BLaER1 treated with 17β-estradiol and CSF1 and Interleukin-3, amounts not matched to agents 10 nM and 100 nM (cell line): ENCODE results near the gene SYAP1.

Experiments used
- H3K27ac ChIP-seq, 11 experiments: shearing (Covaris generic); formaldehyde crosslinking; 2 replicates each; pipeline ENCODE4 v1.8.1; 2022
- H3K27me3 ChIP-seq, 11 experiments: shearing (Covaris generic); formaldehyde crosslinking; 2 replicates each; pipeline ENCODE4 v1.8.1; 2022
- H3K36me3 ChIP-seq, 11 experiments: shearing (Covaris generic); formaldehyde crosslinking; 2 replicates each; pipeline ENCODE4 v1.8.1; 2022
- H3K4me1 ChIP-seq, 10 experiments: shearing (Covaris generic); formaldehyde crosslinking; 2 replicates each; pipeline ENCODE4 v1.8.1; 2022
- H3K4me2 ChIP-seq, 11 experiments: shearing (Covaris generic); formaldehyde crosslinking; 2 replicates each; pipeline ENCODE4 v1.8.1; 2022
- H3K4me3 ChIP-seq, 10 experiments: shearing (Covaris generic); formaldehyde crosslinking; 2 replicates each; pipeline ENCODE4 v1.8.1; 2022
- H3K9ac ChIP-seq, 11 experiments: shearing (Covaris generic); formaldehyde crosslinking; 2 replicates each; pipeline ENCODE4 v1.8.1; 2022
- H3K9me3 ChIP-seq, 11 experiments: shearing (Covaris generic); formaldehyde crosslinking; replicated peaks in 1 of 11; 2 replicates each; pipeline ENCODE4 v1.8.1; 2022
- H4K20me1 ChIP-seq, 11 experiments: shearing (Covaris generic); formaldehyde crosslinking; 2 replicates each; pipeline ENCODE4 v1.8.1; 2022
- Cebpa-rat ChIP-seq, 11 experiments: shearing (Covaris generic); IDR thresholded peaks; 2 replicates each; pipeline ENCODE4 v1.8.1; 2022

The SYAP1 gene

DNA sequence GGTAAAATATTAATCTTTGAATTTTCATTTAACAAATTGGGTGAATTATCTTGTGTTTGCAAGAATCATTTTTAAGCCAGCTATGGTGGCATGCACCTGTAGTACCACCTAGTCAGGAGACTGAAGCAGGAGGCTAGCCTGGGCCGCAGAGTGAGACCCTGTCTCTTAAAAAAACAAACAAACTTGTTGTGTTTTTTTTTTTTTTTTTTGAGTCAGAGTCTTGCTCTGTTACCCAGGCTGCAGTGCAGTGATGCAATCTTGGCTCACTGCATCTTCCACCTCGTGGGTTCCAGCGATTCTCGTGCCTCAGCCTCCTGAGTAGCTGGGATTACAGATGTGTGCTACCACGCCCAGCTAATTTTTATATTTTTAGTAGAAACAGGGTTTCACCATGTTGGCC lies 69.1 kb downstream of the SYAP1 start:
- Histone ChIP-seq H4K20me1 (peaks cover 0 to 68% (median 57%) of the 10 kb centered on the region in 11 experiments; a peak in 17 of 22 replicates), H3K4me2 (peak overlapping the region in 9 of 11 experiments; percentile 78 to 86 (median 84); a peak in 17 of 22 replicates), H3K27me3 (peaks cover 9 to 32% (median 26%) of the 10 kb centered on the region in 11 experiments; a peak in 21 of 22 replicates), H3K36me3 (peaks cover 9 to 42% (median 26%) of the 10 kb centered on the region in 11 experiments; a peak in 20 of 22 replicates), H3K27ac (no peak overlapping the region), H3K4me3 (no peak overlapping the region), H3K4me1 (peaks cover 10 to 31% (median 25%) of the 10 kb centered on the region in 10 experiments; a peak in 19 of 20 replicates), H3K9me3 (no peaks in the 10 kb centered on the region), H3K9ac (no peak overlapping the region)
- TF ChIP-seq Cebpa-rat (IDR thresholded peaks at IDR 0.05), result peak in 3 of 11 experiments; percentile 37 to 71 (median 45); a peak in 5 of 22 replicates

DNA sequence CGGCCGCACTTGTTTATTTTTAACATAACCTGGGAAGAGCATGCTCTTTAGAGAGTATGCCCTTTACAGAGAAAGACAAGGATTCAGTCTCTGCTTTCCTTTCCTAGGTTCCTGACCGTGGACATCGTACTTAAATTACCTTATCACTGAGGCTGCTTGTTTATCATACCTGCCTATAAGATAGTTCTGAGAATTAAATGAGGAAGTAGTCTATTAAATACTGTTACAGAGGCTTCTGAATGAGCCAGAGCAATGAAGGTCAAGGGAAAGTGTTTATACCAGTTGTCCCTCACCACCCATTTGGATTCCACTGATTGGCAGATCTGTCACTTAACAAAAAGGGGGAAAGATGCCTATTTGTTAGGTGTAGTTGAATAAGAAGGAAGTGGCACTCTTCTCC lies 76.9 kb downstream of the SYAP1 start:
- Histone ChIP-seq H3K9ac (no peak overlapping the region), H3K27ac (no peak overlapping the region), H3K9me3 (no peaks in the 10 kb centered on the region), H3K36me3 (peaks cover 17 to 84% (median 55%) of the 10 kb centered on the region in 11 experiments), H3K27me3 (no peaks in the 10 kb centered on the region), H3K4me3 (no peak overlapping the region), H3K4me2 (no peak overlapping the region), H3K4me1 (0 out of 20 replicates have a peak, but pooled peaks cover 0 to 7% (median 0%) of the 10 kb centered on the region in 10 experiments), H4K20me1 (peaks cover 0 to 100% (median 82%) of the 10 kb centered on the region in 11 experiments; a peak in 17 of 22 replicates)
- TF ChIP-seq Cebpa-rat (IDR thresholded peaks at IDR 0.05), result no peak

DNA sequence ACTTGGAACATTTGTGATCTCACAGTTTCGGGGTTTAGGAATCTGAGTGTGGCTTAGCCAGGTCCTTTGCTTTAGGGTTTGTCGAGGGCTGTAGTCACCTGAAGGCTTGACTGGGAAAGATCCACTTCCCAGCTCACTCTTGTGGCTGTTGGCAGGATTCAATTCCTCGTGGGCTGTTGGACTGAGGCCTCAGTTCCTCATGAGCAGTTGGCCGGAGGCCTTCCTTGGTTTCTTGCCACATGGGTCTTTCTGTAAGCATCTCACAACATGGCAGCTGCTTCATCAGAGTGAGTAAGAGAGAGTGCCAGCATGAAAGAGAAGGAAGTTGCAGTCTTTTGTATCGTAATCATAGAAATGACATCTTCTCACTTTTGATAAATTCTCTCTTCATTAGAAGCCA lies 77.9 kb downstream of the SYAP1 start:
- Histone ChIP-seq H3K36me3 (peaks cover 17 to 84% (median 59%) of the 10 kb centered on the region in 11 experiments), H3K9me3 (no peaks in the 10 kb centered on the region), H3K27ac (no peak overlapping the region), H4K20me1 (peaks cover 0 to 100% (median 78%) of the 10 kb centered on the region in 11 experiments; a peak in 17 of 22 replicates), H3K4me3 (no peak overlapping the region), H3K27me3 (no peaks in the 10 kb centered on the region), H3K4me2 (no peak overlapping the region), H3K4me1 (0 out of 20 replicates have a peak, but pooled peaks cover 0 to 7% (median 0%) of the 10 kb centered on the region in 10 experiments), H3K9ac (no peak overlapping the region)
- TF ChIP-seq Cebpa-rat (IDR thresholded peaks at IDR 0.05), result no peak

DNA sequence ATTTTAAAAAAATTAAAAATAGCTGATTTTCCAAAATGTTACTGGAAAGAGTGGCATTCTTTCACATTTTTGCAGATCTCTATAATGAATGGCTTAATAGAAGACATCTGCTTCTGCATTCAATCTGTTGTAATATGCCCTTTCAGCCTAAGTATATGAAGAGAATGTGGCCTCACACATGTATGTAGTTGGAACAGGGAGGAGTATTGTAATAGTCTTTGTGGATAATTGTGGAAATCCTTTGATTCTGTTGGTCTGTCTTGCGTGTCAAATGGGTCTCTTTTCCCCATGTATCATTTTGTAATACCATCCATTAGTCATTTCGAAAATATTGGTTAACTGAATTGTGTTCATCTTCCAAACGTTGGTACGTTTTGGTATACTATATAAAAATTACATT lies 78.4 kb downstream of the SYAP1 start:
- Histone ChIP-seq H3K27me3 (no peaks in the 10 kb centered on the region), H3K4me3 (no peak overlapping the region), H3K4me2 (no peak overlapping the region), H3K36me3 (peaks cover 20 to 86% (median 62%) of the 10 kb centered on the region in 11 experiments), H3K9me3 (no peaks in the 10 kb centered on the region), H4K20me1 (peaks cover 0 to 100% (median 73%) of the 10 kb centered on the region in 11 experiments; a peak in 17 of 22 replicates), H3K4me1 (0 out of 20 replicates have a peak, but pooled peaks cover 0 to 7% (median 0%) of the 10 kb centered on the region in 10 experiments), H3K9ac (no peak overlapping the region), H3K27ac (no peak overlapping the region)
- TF ChIP-seq Cebpa-rat (IDR thresholded peaks at IDR 0.05), result no peak

DNA sequence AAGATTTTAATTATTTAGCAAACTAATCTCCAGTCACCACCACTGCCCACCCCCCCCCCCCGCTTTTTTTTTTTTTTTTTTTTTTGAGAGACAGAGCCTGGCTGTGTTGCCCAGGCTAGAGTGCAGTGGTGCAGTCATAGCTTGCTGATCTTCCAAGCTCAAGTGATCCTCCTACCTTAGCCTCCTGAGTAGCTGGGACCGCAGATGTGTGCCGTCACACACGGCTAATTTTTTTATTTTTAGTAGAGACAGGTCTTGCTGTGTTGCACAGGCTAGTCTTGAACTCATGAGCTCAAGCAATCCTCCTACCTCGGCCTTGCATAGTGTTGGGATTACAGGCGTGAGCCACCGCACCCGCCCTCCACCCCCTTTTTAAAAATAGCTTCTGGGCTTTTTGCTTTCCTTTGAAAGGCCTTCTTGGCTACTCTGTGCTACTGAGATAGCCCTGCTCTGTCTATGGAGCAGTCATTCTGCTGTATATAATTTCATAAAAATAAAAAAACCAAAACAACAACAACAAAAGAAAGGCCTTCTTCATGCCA lies 85.6 kb downstream of the SYAP1 start:
- peaks cover 6 to 43% (median 25%) of the 10 kb centered on the region in 11 experiments; a peak in 17 of 22 replicates for H3K36me3 ChIP-seq
- peak overlapping the region in 3 of 11 experiments; percentile 12 to 29 (median 21); a peak in 1 of 22 replicates for H3K4me2 ChIP-seq
- H3K9me3 ChIP-seq, result no peaks in the 10 kb centered on the region
- peaks cover 0 to 95% (median 63%) of the 10 kb centered on the region in 11 experiments; a peak in 16 of 22 replicates for H4K20me1 ChIP-seq
- no peak overlapping the region for H3K4me3 ChIP-seq
- no peak overlapping the region for H3K9ac ChIP-seq
- peaks cover 3 to 19% (median 14%) of the 10 kb centered on the region in 10 experiments; a peak in 16 of 20 replicates for H3K4me1 ChIP-seq
- TF ChIP-seq Cebpa-rat (IDR thresholded peaks at IDR 0.05), result no peak
- no peak overlapping the region for H3K27ac ChIP-seq
- no peaks in the 10 kb centered on the region for H3K27me3 ChIP-seq

DNA sequence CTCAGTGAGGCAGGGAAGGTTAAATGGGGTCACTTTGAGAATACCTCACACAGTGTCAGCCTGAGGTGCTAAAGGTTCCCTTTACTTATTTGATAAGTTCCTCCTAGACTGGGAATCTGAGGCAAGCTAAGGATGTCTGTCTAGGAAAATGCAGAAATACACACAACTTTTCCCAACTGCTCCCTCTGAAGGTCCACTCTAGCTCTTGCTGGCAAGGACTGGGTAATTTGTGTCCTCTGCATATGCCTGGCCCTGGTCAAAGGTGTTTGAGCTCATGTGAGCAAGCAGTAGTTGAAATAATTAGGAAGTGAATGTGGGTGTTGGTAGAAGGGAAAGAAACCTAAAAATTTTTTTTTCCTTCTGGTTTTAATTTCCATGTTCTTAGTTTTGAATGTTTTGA lies 88.1 kb downstream of the SYAP1 start:
- H3K4me3 ChIP-seq, result no peak overlapping the region
- H3K36me3 ChIP-seq, result peaks cover 6 to 36% (median 28%) of the 10 kb centered on the region in 11 experiments; a peak in 18 of 22 replicates
- H3K27me3 ChIP-seq, result no peaks in the 10 kb centered on the region
- no peak overlapping the region for H3K9ac ChIP-seq
- no peak overlapping the region for H3K27ac ChIP-seq
- no peaks in the 10 kb centered on the region for H3K9me3 ChIP-seq
- H4K20me1 ChIP-seq, result peaks cover 0 to 93% (median 59%) of the 10 kb centered on the region in 11 experiments; a peak in 15 of 22 replicates
- H3K4me1 ChIP-seq, result peaks cover 3 to 19% (median 14%) of the 10 kb centered on the region in 10 experiments; a peak in 16 of 20 replicates
- TF ChIP-seq Cebpa-rat (IDR thresholded peaks at IDR 0.05), result no peak
- peak overlapping the region in 9 of 11 experiments; percentile 4 to 62 (median 36); a peak in 13 of 22 replicates for H3K4me2 ChIP-seq

DNA sequence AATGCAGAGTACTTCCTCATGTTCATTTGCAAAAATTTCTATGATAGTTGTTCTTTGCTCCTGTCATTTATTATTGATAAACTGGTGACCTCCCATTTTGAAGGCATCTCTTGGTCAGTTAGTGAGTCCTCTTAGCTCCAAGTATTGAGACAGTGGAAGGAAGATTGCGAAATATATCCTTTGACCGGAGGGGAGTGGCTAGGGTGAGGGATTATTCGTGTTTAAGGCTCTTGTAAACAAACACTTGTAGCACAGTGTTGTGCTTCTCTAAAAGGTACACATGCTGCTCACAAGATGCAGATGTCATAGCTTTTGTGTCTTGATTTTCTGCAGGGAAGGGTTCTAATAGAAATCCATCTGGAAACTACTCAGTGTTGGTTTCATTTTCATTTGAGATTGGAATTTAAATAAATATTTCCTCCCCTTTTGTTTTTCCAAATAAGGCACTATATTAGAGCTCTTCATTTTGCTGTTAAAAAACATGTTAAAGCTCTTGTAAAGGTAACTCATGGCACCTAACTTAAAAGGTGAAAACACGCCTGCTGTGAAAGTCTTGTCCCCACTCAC lies 88.6 kb downstream of the SYAP1 start:
- Histone ChIP-seq H3K27me3 (no peaks in the 10 kb centered on the region), H3K36me3 (peaks cover under 1 to 36% (median 28%) of the 10 kb centered on the region in 11 experiments; a peak in 19 of 22 replicates), H3K9me3 (no peaks in the 10 kb centered on the region), H4K20me1 (peaks cover 0 to 93% (median 59%) of the 10 kb centered on the region in 11 experiments; a peak in 15 of 22 replicates), H3K9ac (peak overlapping the region in 1 of 11 experiments; percentile 11; a peak in 1 of 22 replicates), H3K4me1 (peaks cover 3 to 19% (median 14%) of the 10 kb centered on the region in 10 experiments; a peak in 16 of 20 replicates), H3K4me3 (no peak overlapping the region), H3K27ac (no peak overlapping the region), H3K4me2 (peak overlapping the region in 8 of 11 experiments; percentile 4 to 62 (median 40); a peak in 12 of 22 replicates)
- peak in 10 of 11 experiments; percentile 15 to 91 (median 68); a peak in 15 of 22 replicates for TF ChIP-seq Cebpa-rat (IDR thresholded peaks at IDR 0.05)

DNA sequence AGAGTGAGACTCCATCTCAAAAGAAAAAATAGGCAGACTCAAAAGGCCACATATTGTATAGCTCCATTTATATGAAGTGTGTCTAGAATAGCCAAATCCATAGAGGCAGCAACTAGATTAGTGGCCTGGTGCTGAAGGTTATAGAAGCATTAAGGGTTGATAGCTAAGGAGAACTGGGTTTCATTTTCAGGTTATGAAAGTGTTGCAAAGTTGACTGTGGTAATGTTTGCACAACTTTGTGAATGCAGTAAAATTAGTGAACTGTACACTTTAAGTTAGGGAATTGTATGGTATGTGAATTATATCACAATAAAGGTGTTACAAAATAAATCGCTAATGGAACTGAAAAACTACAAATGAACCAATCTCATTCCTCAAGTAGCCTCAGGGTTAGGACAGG lies 95.2 kb downstream of the SYAP1 start:
- H3K9me3 ChIP-seq, result no peaks in the 10 kb centered on the region
- no peak for TF ChIP-seq Cebpa-rat (IDR thresholded peaks at IDR 0.05)
- peaks cover 0 to 100% (median 61%) of the 10 kb centered on the region in 11 experiments; a peak in 15 of 22 replicates for H4K20me1 ChIP-seq
- no peak overlapping the region for H3K4me3 ChIP-seq
- no peak overlapping the region for H3K27ac ChIP-seq
- no peaks in the 10 kb centered on the region for H3K27me3 ChIP-seq
- no peak overlapping the region for H3K9ac ChIP-seq
- no peaks in the 10 kb centered on the region for H3K4me1 ChIP-seq
- no peak overlapping the region for H3K4me2 ChIP-seq
- H3K36me3 ChIP-seq, result peaks cover 8 to 60% (median 37%) of the 10 kb centered on the region in 11 experiments; a peak in 20 of 22 replicates
